GM12878 (cell line): Measurements from ENCODE around the gene TLE3. TPM values are rescaled to one million over a fixed set of nuclear protein-coding genes. Genes with fewer than 3 reads are reported as not detected.

Source experiments
- ATAC-seq: fragments of 200-7000 bp; cut with Tn5 transposase; 3 replicates; pipeline ENCODE4 v1.9.1; 2020; ENCODE audit warnings: mild to moderate bottlenecking, moderate library complexity
- BruUV-seq: library from RNA; stranded (reverse); fragments of 400-500 nt; replicated peaks from 2 replicates; lab custom pipeline; 2021; lab: Mats Ljungman, UMichigan
- CTCF ChIA-PET: fragments of 300-600 bp; sonication (Branson Sonifier 250); formaldehyde crosslinking; extraction: SDS; loops from one replicate; lab custom pipeline; 2021; ENCODE audit warnings: inconsistent platforms; lab: Yijun Ruan, JAX
- POLR2A ChIA-PET: fragments of 350-600 bp; formaldehyde crosslinking; extraction: SDS; loops from one replicate; lab custom pipeline; 2021; ENCODE audit warnings: inconsistent platforms; lab: Charles Lee
- RAD21 ChIA-PET: fragments of 300-600 bp; sonication (Branson Sonifier 250); formaldehyde crosslinking; loops from one replicate; lab custom pipeline; 2023; ENCODE audit warnings: antibody characterized with exemption; ENCODE audit not compliant: unreplicated experiment; lab: Charles Lee
- SMC1A ChIA-PET: fragments of 300-600 bp; sonication (Branson Sonifier 250); formaldehyde crosslinking; loops from one replicate; lab custom pipeline; 2023; ENCODE audit not compliant: unreplicated experiment, uncharacterized antibody; lab: Charles Lee
- DNase-seq: peaks from one replicate; pipeline ENCODE4 v3.0.0-alpha.2; 2011; ENCODE audit warnings: low read depth, low spot score
- FAIRE-seq: peaks from 3 replicates; lab custom pipeline; 2011; peaks lifted over from hg19 to GRCh38; lab: Jason Lieb, UNC
- H2AFZ ChIP-seq: 2 replicates; pipeline ENCODE4 v1.6.0; 2011; ENCODE audit warnings: low read depth, low read length, control low read depth; ENCODE audit not compliant: control insufficient read depth
- H3K27ac ChIP-seq: 2 replicates; pipeline ENCODE4 v1.5.1; 2011; ENCODE audit warnings: control low read depth; ENCODE audit not compliant: control insufficient read depth, insufficient read depth
- H3K27me3 ChIP-seq, 2 experiments: replicated peaks in 1 of 2; 2 replicates each; pipeline versions ENCODE4 v1.6.0 to v1.6.1; 2011; ENCODE audit warnings: low read length in 1 of 2; ENCODE audit not compliant: control insufficient read depth in 2 of 2, insufficient read depth in 2 of 2
- H3K36me3 ChIP-seq, 2 experiments: 2 replicates each; pipeline ENCODE4 v1.5.1; 2011; ENCODE audit warnings: low read length in 1 of 2; ENCODE audit not compliant: control insufficient read depth in 2 of 2, insufficient read depth in 2 of 2
- H3K4me1 ChIP-seq: 2 replicates; pipeline ENCODE4 v1.6.1; 2011; ENCODE audit warnings: mild to moderate bottlenecking, low read length, moderate library complexity, mixed read lengths; ENCODE audit not compliant: control insufficient read depth, insufficient read depth
- H3K4me2 ChIP-seq: 2 replicates; pipeline ENCODE4 v1.6.0; 2011; ENCODE audit warnings: control low read depth; ENCODE audit not compliant: control insufficient read depth, insufficient read depth
- H3K4me3 ChIP-seq: fragments of 200-600 bp; sonication (generic); 2 replicates; pipeline ENCODE4 v1.5.1; 2016
- H3K79me2 ChIP-seq: 2 replicates; pipeline ENCODE4 v1.6.0; 2011; ENCODE audit warnings: low read length; ENCODE audit not compliant: control insufficient read depth, insufficient read depth
- H3K9ac ChIP-seq: 2 replicates; pipeline ENCODE4 v1.8.0; 2011; ENCODE audit warnings: low read length, control low read depth, mixed read lengths; ENCODE audit not compliant: control insufficient read depth, insufficient read depth
- H3K9me3 ChIP-seq: replicated peaks from 3 replicates; pipeline ENCODE4 v1.5.1; 2011; ENCODE audit warnings: mild to moderate bottlenecking, low read length; ENCODE audit not compliant: control insufficient read depth, insufficient read depth
- H4K20me1 ChIP-seq: 2 replicates; pipeline ENCODE4 v1.6.0; 2011; ENCODE audit not compliant: control insufficient read depth, insufficient read depth
- ATF2 ChIP-seq: IDR thresholded peaks from 2 replicates; pipeline ENCODE4 v1.6.1; 2012; ENCODE audit warnings: low read length, inconsistent platforms
- CBFB ChIP-seq: IDR thresholded peaks from 2 replicates; pipeline ENCODE4 v1.6.1; 2016; ENCODE audit warnings: antibody characterized with exemption, low read depth
- CBX3 ChIP-seq: fragments of 200-600 bp; sonication (generic); IDR thresholded peaks from 2 replicates; pipeline ENCODE4 v1.6.1; 2016; ENCODE audit warnings: low read depth, borderline replicate concordance
- CREM ChIP-seq: IDR thresholded peaks from 2 replicates; pipeline ENCODE4 v1.6.1; 2014; ENCODE audit warnings: antibody characterized with exemption, low read depth
- E2F4 ChIP-seq: IDR thresholded peaks from 2 replicates; pipeline ENCODE4 v1.6.1; 2012; ENCODE audit warnings: low read depth, low read length, improper control_type of control experiment
- HCFC1 ChIP-seq: fragments of 150-350 bp; IDR thresholded peaks from 2 replicates; pipeline ENCODE4 v1.6.1; 2014; ENCODE audit warnings: low read length
- IRF4 ChIP-seq: IDR thresholded peaks from 2 replicates; pipeline ENCODE4 v1.6.1; 2011; ENCODE audit warnings: low read depth, low read length
- JUNB ChIP-seq: IDR thresholded peaks from 2 replicates; pipeline ENCODE4 v1.6.1; 2016; ENCODE audit warnings: antibody characterized with exemption, mild to moderate bottlenecking
- JUND ChIP-seq: IDR thresholded peaks from 2 replicates; pipeline ENCODE4 v1.6.1; 2012; ENCODE audit warnings: low read depth, mild to moderate bottlenecking, low read length, improper control_type of control experiment, moderate library complexity
- POLR2AphosphoS2 ChIP-seq: IDR thresholded peaks from 2 replicates; pipeline ENCODE4 v1.6.1; 2011; ENCODE audit warnings: low read depth, mild to moderate bottlenecking, low read length, improper control_type of control experiment, moderate library complexity
- RUNX3 ChIP-seq: IDR thresholded peaks from 2 replicates; pipeline ENCODE4 v1.6.1; 2012; ENCODE audit warnings: low read length, inconsistent platforms
- SPI1 ChIP-seq: IDR thresholded peaks from 2 replicates; pipeline ENCODE4 v1.6.1; 2011; ENCODE audit warnings: low read depth, mild to moderate bottlenecking, low read length, moderate library complexity, borderline replicate concordance; ENCODE audit not compliant: insufficient read depth
- TCF7 ChIP-seq: IDR thresholded peaks from 2 replicates; pipeline ENCODE4 v1.6.1; 2014; ENCODE audit warnings: antibody characterized with exemption, borderline replicate concordance
- WGBS: methylation state at CpG from one replicate; pipeline ENCODE4 v1.1.6; 2016; ENCODE audit warnings: low lambda C conversion rate; ENCODE audit not compliant: insufficient replicate concordance, insufficient coverage; ENCODE audit errors: missing lambda C conversion rate; 5-methylcytosine and 5-hydroxymethylcytosine counted together
- in situ Hi-C: fragments of 300-500 bp; cut with MboI; formaldehyde crosslinking; loops from 9 replicates; pipeline ENCODE4 v1.14.3; 2018; ENCODE audit warnings: mixed read lengths
- intact Hi-C: fragments of 100-400 bp; cut with micrococcal nuclease; formaldehyde crosslinking; loops from one replicate; pipeline ENCODE4 v1.14.2; 2022; ENCODE audit not compliant: unreplicated experiment
- polyA plus RNA-seq, 11 experiments: library from polyadenylated mRNA; depleted of rRNA in 4 of 11; unstranded in 6 of 11; stranded (reverse) in 5 of 11; fragments of >200 nt; fragmentation: Nextera tagmentation in 4 of 11; fragmentation: Illumina TruSeq in 1 of 11; extraction: Ambion mirVana in 4 of 11; extraction: Trizol in 1 of 11; gene quantifications; 1 replicate in 1 of 11; 2 replicates in 10 of 11; pipeline versions ENCODE4 v1.2.1 to v1.2.3, GENCODE V29; 2011 to 2016; ENCODE audit warnings: inconsistent platforms in 2 of 11, missing spikeins in 2 of 11, low read depth in 1 of 11
- total RNA-seq, 4 experiments: library from RNA; depleted of rRNA in 3 of 4; stranded (reverse); fragments of >200 nt in 3 of 4; fragmentation: Illumina TruSeq in 1 of 4; extraction: Trizol in 1 of 4; gene quantifications; 2 replicates each; pipeline versions ENCODE4 v1.2.1 to v1.2.3, GENCODE V29; 2013 to 2021
- TF ChIP-seq, protein P1 (sequence below): fragments of 150-350 bp; IDR thresholded peaks from 2 replicates; pipeline ENCODE4 v1.6.1; 2016; ENCODE audit warnings: low read depth, low read length

The TLE3 gene
- total and polyA plus RNA-seq, 10 of the 15 experiments (the other 5 are each of a cell fraction or from before 2014, with no cell fraction given) = 1.2 to 65.5 (median 9.7) TPM

- POLR2A ChIA-PET = interaction anchor here (1.5 kb wide), 1 partner anchor 51 kb away, joined by 3 read pairs; no protein-coding TSS in a partner anchor
- Histone ChIP-seq H3K27me3 (no peaks in the 10 kb centered on the region), H3K36me3 (peaks cover 5 to 28% of the 10 kb centered on the region in 2 experiments; a peak in 3 of 4 replicates)
- SMC1A ChIA-PET = no interaction called here
- intact Hi-C loops = no loop called here
- WGBS = 89% methylated on average over 6 of the region's 6 CpGs
- TF ChIP-seq TCF7 = no peak
- no peak for TF ChIP-seq HCFC1
- TF ChIP-seq RUNX3 = no peak
- TF ChIP-seq JUND = no peak
- TF ChIP-seq JUNB = no peak
- TF ChIP-seq ATF2 = no peak
- no peak for TF ChIP-seq CBX3
- no peak for TF ChIP-seq CBFB
- TF ChIP-seq IRF4 = no peak
- TF ChIP-seq POLR2AphosphoS2 = no peak
- no peak for TF ChIP-seq E2F4
- TF ChIP-seq CREM = no peak
- TF ChIP-seq SPI1 = no peak
- TF ChIP-seq, protein P1, sequence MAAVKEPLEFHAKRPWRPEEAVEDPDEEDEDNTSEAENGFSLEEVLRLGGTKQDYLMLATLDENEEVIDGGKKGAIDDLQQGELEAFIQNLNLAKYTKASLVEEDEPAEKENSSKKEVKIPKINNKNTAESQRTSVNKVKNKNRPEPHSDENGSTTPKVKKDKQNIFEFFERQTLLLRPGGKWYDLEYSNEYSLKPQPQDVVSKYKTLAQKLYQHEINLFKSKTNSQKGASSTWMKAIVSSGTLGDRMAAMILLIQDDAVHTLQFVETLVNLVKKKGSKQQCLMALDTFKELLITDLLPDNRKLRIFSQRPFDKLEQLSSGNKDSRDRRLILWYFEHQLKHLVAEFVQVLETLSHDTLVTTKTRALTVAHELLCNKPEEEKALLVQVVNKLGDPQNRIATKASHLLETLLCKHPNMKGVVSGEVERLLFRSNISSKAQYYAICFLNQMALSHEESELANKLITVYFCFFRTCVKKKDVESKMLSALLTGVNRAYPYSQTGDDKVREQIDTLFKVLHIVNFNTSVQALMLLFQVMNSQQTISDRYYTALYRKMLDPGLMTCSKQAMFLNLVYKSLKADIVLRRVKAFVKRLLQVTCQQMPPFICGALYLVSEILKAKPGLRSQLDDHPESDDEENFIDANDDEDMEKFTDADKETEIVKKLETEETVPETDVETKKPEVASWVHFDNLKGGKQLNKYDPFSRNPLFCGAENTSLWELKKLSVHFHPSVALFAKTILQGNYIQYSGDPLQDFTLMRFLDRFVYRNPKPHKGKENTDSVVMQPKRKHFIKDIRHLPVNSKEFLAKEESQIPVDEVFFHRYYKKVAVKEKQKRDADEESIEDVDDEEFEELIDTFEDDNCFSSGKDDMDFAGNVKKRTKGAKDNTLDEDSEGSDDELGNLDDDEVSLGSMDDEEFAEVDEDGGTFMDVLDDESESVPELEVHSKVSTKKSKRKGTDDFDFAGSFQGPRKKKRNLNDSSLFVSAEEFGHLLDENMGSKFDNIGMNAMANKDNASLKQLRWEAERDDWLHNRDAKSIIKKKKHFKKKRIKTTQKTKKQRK = no peak
- TF ChIP-seq, all 136 proteins: peak for 0
- H3K27ac ChIP-seq = no peak overlapping the region
- H4K20me1 ChIP-seq = peaks cover 20% of the 10 kb centered on the region; the same call in 1 of the 2 replicates
- RAD21 ChIA-PET = interaction anchor here (0.6 kb wide), 1 partner anchor 9 kb away, joined by 3 read pairs; no protein-coding TSS in a partner anchor
- no peak overlapping the region for H2AFZ ChIP-seq
- H3K9me3 ChIP-seq = no peaks in the 10 kb centered on the region
- CTCF ChIA-PET = interaction anchor here (1.2 to 1.4 kb wide), 2 partner anchors 75 to 404 kb away, joined by 3 read pairs; no protein-coding TSS in a partner anchor
- H3K4me1 ChIP-seq = peaks cover 24% of the 10 kb centered on the region
- ATAC-seq (no peak), FAIRE-seq (no peak), DNase-seq (no peak)
- no peak overlapping the region for H3K4me2 ChIP-seq
- no TSS peak for BruUV-seq
- no peak overlapping the region for H3K4me3 ChIP-seq
- in situ Hi-C loops = no loop called here
- H3K79me2 ChIP-seq = peaks cover 35% of the 10 kb centered on the region
- no peak overlapping the region for H3K9ac ChIP-seq
Measured at GRCh38 chr15:70089692-70089971, 8.1 kb downstream of the TLE3 start.
